ENCODE results near the gene PLEKHG4B.

Gene PLEKHG4B

DNA sequence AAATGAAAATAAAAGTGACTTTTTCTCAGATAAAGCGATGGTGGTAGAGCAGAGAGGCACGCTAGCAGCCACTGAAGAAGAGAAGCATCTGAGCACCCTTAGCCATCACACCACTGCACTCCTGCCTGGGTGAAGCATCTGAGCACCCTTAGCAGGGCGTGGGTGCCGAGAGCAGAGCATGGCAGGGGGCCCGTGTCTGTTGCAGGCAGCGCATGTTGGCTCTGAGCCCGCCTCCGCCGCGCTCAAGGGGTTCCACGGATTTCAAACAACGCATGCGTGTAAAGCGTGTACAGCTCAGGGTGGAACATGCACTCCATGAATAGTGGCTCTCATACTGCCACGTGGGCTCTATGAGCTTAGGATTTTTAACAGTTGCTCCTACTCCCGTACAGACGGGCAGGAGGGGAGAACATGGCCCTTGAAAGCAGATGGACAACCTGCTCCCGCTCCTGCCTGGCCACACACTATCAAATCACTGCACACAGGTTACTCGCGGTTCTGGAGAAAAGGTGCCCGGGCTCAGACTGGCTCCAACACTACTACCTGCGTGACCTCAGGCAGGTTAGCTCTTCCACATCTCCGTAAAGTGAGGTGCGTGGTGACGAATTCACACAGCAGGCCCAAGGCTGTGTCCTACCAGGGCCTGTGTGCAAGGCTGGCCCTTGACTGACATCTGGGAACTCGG, 111.4 kb downstream of the PLEKHG4B start:
- no peak for TF ChIP-seq CTCF (IDR thresholded peaks at IDR 0.05; ENCODE audit: insufficient read depth, missing control alignments)
- DNase-seq (ENCODE audit: insufficient read length, low spot score): no peak
- no peak for FAIRE-seq

- TF ChIP-seq CTCF (IDR thresholded peaks at IDR 0.05; ENCODE audit: insufficient read depth, missing control alignments): no peak
- no peak for DNase-seq (ENCODE audit: insufficient read length, low spot score)
- no peak for FAIRE-seq
Measured at GRCh38 chr5:204001-204400, 112.0 kb downstream of the PLEKHG4B start.

DNA sequence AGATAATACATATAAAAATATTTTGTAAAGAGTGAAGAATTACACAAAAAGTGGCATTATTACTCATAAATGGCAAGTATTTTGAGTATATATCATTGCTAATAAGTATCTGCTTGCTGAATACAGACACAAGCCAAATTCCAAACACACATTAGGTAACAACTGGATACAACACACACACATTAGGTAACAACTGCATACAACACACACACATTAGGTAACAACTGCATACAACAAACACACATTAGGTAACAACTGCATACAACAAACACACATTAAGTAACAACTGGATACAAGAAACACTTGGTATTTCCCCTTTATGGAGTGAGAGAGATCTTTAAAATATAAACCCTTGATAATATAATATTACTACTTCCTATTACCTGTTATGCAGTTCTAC, 112.5 kb downstream of the PLEKHG4B start:
- DNase-seq (ENCODE audit: insufficient read length, low spot score) (no peak), FAIRE-seq (no peak)
- no peak for TF ChIP-seq CTCF (IDR thresholded peaks at IDR 0.05; ENCODE audit: insufficient read depth, missing control alignments)

DNA sequence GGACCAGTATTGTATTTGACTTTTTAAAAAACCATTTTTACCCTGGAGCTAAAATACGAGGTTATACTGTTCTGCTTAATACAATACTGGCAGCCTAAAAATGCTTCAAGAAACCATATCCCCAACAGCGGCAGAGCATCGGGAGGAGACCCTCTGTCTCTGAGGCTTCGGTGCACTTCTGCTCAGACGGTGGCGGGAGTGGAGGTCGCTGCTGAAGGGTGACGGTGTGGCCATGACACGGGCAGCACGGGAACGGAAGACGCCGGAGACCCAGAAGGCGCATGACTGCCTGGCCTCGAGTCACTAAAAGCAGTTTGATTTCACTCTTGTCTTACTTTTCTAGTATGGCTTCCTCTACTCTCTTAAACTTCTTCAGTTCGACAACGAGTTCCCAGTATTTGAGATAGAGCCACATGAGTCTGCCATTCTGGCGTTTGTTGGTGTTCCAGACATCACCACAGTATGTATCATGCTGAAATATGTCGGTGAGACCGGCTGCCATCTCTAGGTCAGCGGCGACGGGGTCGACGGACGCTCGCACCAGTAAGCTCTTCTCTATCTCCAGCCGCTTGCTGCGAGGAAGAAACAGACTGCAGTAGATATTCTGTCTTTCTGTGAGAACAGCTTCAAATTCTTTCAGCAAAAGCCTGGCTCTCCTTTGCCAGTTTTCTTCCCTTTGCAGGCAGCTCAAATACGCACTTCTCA, 113.2 kb downstream of the PLEKHG4B start:
- no peak for FAIRE-seq
- TF ChIP-seq CTCF (IDR thresholded peaks at IDR 0.05; ENCODE audit: insufficient read depth, missing control alignments): no peak
- DNase-seq (ENCODE audit: insufficient read length, low spot score): no peak

GRCh38 chr5:206406-206805, 114.4 kb downstream of the PLEKHG4B start:
- no peak for TF ChIP-seq CTCF (IDR thresholded peaks at IDR 0.05; ENCODE audit: insufficient read depth, missing control alignments)
- no peak for DNase-seq (ENCODE audit: insufficient read length, low spot score)
- no peak for FAIRE-seq

DNA sequence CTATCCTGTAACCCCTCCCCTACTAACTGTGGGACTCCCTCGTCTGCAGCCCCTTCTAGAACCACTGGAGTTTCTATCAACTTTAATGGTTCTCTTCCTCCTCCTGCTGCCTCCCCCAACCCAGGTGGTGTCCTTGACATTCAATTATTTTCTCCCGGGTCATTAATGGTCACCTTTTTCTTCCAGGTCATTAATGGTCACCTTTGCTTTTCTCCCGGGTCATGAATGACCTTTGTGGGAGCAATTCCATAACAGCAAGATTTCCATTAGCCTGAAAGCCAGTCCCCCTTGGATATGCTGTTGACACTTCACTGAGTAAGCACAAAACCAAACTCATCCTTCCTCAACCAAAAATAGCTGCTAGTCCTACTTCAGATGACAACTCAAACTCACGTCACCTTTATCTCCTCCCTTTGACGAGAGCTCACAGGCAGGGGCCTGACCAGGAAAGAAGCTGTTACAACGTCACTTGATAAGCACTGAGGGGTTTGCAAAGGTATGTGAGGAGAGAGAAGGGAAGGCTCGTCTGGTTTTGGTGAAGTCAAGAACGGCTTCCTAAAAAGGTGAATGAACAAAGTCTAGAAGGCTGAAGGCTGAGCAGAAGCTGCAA, 115.1 kb downstream of the PLEKHG4B start:
- TF ChIP-seq CTCF (IDR thresholded peaks at IDR 0.05; ENCODE audit: insufficient read depth, missing control alignments): no peak
- FAIRE-seq (no peak), DNase-seq (ENCODE audit: insufficient read length, low spot score) (no peak)

- no peak for TF ChIP-seq CTCF (IDR thresholded peaks at IDR 0.05; ENCODE audit: insufficient read depth, missing control alignments)
- FAIRE-seq (no peak), DNase-seq (ENCODE audit: insufficient read length, low spot score) (no peak)
Measured at GRCh38 chr5:207599-207998, 115.6 kb downstream of the PLEKHG4B start.

All from D721Med (cell line).